Activated T-cell treated with anti-CD3 and anti-CD28 coated beads, Interleukin-2, amount 50 U/mL, for 72 hours (primary cell): ENCODE data around the gene RFNG. TPM values are rescaled to one million over a fixed set of nuclear protein-coding genes. Genes with fewer than 3 reads are reported as not detected.
A peak's percentile ranks its signal among the peaks of the same experiment; 100 is the strongest.

ENCODE experiments used
- ATAC-seq, 2 donors: fragments of 150-1000 bp; cut with Tn5 transposase; replicated peaks in 1 of 2; 2 replicates each; pipeline ENCODE4 v1.10.0; 2021; ENCODE audit warnings: moderate library complexity in 2 of 2, mild to moderate bottlenecking in 1 of 2
- DNase-seq, 2 donors: peaks; one replicate each; pipeline ENCODE4 v3.0.0; 2021 to 2022; ENCODE audit warnings: mixed read lengths in 1 of 2
- H3K27ac Mint-ChIP-seq: one replicate; pipeline ENCODE4 v1.8.0; 2022; ENCODE audit warnings: mild to moderate bottlenecking, moderate library complexity, mixed read lengths
- H3K27me3 Mint-ChIP-seq: one replicate; pipeline ENCODE4 v1.8.0; 2022; ENCODE audit warnings: low read depth, mixed read lengths
- H3K36me3 Mint-ChIP-seq, 2 donors: one replicate each; pipeline ENCODE4 v1.8.0; 2022; ENCODE audit warnings: mixed read lengths in 2 of 2, mild to moderate bottlenecking in 1 of 2; ENCODE audit not compliant: insufficient read depth in 2 of 2
- H3K4me1 Mint-ChIP-seq: one replicate; pipeline ENCODE4 v1.8.0; 2022; ENCODE audit warnings: low read depth, mixed read lengths
- H3K4me3 Mint-ChIP-seq, 2 donors: one replicate each; pipeline ENCODE4 v1.8.0; 2022; ENCODE audit warnings: mild to moderate bottlenecking in 2 of 2, mixed read lengths in 2 of 2, moderate library complexity in 2 of 2
- H3K9me3 Mint-ChIP-seq, 2 donors: one replicate each; pipeline ENCODE4 v1.8.0; 2022; ENCODE audit warnings: mixed read lengths in 2 of 2
- total RNA-seq, 2 donors: library from RNA; stranded (reverse); gene quantifications; one replicate each; pipeline ENCODE4 v1.2.3, GENCODE V29; 2022

Gene RFNG
- total RNA-seq, 2 donors from 2014 or later: 31.0 to 42.2 TPM

- Mint-ChIP-seq H3K36me3 (peaks cover 2 to 3% of the 10 kb centered on the region in 2 donors), H3K9me3 (no peaks in the 10 kb centered on the region), H3K27me3 (no peaks in the 10 kb centered on the region), H3K4me3 (no peak overlapping the region), H3K27ac (no peak overlapping the region), H3K4me1 (no peaks in the 10 kb centered on the region)
- no peak for ATAC-seq
- DNase-seq: no peak
Observed at GRCh38 chr17:82085031-82085861, 33.6 kb upstream of the RFNG start.

GRCh38 chr17:82084373-82085030 is 32.9 kb upstream of the RFNG start:
- DNase-seq: no peak
- H3K9me3 Mint-ChIP-seq: no peaks in the 10 kb centered on the region
- H3K4me1 Mint-ChIP-seq: no peaks in the 10 kb centered on the region
- no peak for ATAC-seq
- H3K4me3 Mint-ChIP-seq: no peak overlapping the region
- H3K27me3 Mint-ChIP-seq: no peaks in the 10 kb centered on the region
- H3K27ac Mint-ChIP-seq: no peak overlapping the region
- peaks cover 2 to 3% of the 10 kb centered on the region in 2 donors for H3K36me3 Mint-ChIP-seq

GRCh38 chr17:82083533-82084359 is 32.1 kb upstream of the RFNG start:
- Mint-ChIP-seq H3K4me3 (no peak overlapping the region), H3K27ac (no peak overlapping the region), H3K36me3 (peaks cover 2 to 3% of the 10 kb centered on the region in 2 donors), H3K9me3 (no peaks in the 10 kb centered on the region), H3K27me3 (no peaks in the 10 kb centered on the region), H3K4me1 (no peaks in the 10 kb centered on the region)
- no peak for ATAC-seq
- DNase-seq: no peak

- H3K36me3 Mint-ChIP-seq: peaks cover under 1 to 3% of the 10 kb centered on the region in 2 donors
- ATAC-seq (no peak), DNase-seq (no peak)
- H3K27ac Mint-ChIP-seq: no peak overlapping the region
- no peaks in the 10 kb centered on the region for H3K4me1 Mint-ChIP-seq
- H3K9me3 Mint-ChIP-seq: no peaks in the 10 kb centered on the region
- no peaks in the 10 kb centered on the region for H3K27me3 Mint-ChIP-seq
- no peak overlapping the region for H3K4me3 Mint-ChIP-seq
Observed at GRCh38 chr17:82083009-82083408, 31.4 kb upstream of the RFNG start.

GRCh38 chr17:82082456-82082855 is 30.8 kb upstream of the RFNG start:
- DNase-seq: no peak
- H3K27ac Mint-ChIP-seq: no peak overlapping the region
- H3K36me3 Mint-ChIP-seq: peaks cover 0 to 3% of the 10 kb centered on the region in 2 donors
- no peaks in the 10 kb centered on the region for H3K4me1 Mint-ChIP-seq
- ATAC-seq: no peak
- H3K9me3 Mint-ChIP-seq: no peaks in the 10 kb centered on the region
- no peaks in the 10 kb centered on the region for H3K27me3 Mint-ChIP-seq
- no peak overlapping the region for H3K4me3 Mint-ChIP-seq

- DNase-seq (no peak), ATAC-seq (no peak)
- Mint-ChIP-seq H3K27ac (no peak overlapping the region), H3K4me1 (no peaks in the 10 kb centered on the region), H3K36me3 (peaks cover 0 to 3% of the 10 kb centered on the region in 2 donors), H3K9me3 (no peaks in the 10 kb centered on the region), H3K27me3 (no peaks in the 10 kb centered on the region), H3K4me3 (no peak overlapping the region)
Observed at GRCh38 chr17:82081966-82082365, 30.4 kb upstream of the RFNG start.

GRCh38 chr17:82081546-82081945 is 29.9 kb upstream of the RFNG start:
- DNase-seq: no peak
- Mint-ChIP-seq H3K27me3 (no peaks in the 10 kb centered on the region), H3K27ac (no peak overlapping the region), H3K9me3 (no peaks in the 10 kb centered on the region), H3K4me3 (no peak overlapping the region), H3K4me1 (no peaks in the 10 kb centered on the region), H3K36me3 (peaks cover 0 to 3% of the 10 kb centered on the region in 2 donors)
- ATAC-seq: no peak

GRCh38 chr17:82080789-82081464 is 29.3 kb upstream of the RFNG start:
- Mint-ChIP-seq H3K4me1 (no peaks in the 10 kb centered on the region), H3K27ac (no peak overlapping the region), H3K36me3 (peaks cover 0 to 3% of the 10 kb centered on the region in 2 donors), H3K9me3 (no peaks in the 10 kb centered on the region), H3K4me3 (no peak overlapping the region), H3K27me3 (no peaks in the 10 kb centered on the region)
- DNase-seq (no peak), ATAC-seq (no peak)

GRCh38 chr17:82080048-82080788 is 28.6 kb upstream of the RFNG start:
- no peaks in the 10 kb centered on the region for H3K4me1 Mint-ChIP-seq
- H3K27me3 Mint-ChIP-seq: no peaks in the 10 kb centered on the region
- no peaks in the 10 kb centered on the region for H3K9me3 Mint-ChIP-seq
- peaks cover 0 to 3% of the 10 kb centered on the region in 2 donors for H3K36me3 Mint-ChIP-seq
- no peak overlapping the region for H3K4me3 Mint-ChIP-seq
- H3K27ac Mint-ChIP-seq: no peak overlapping the region
- ATAC-seq (no peak), DNase-seq (no peak)

GRCh38 chr17:82079001-82079677 is 27.5 kb upstream of the RFNG start:
- Mint-ChIP-seq H3K27me3 (no peaks in the 10 kb centered on the region), H3K27ac (no peak overlapping the region), H3K4me3 (no peak overlapping the region), H3K36me3 (peaks cover 0 to 3% of the 10 kb centered on the region in 2 donors), H3K9me3 (no peaks in the 10 kb centered on the region), H3K4me1 (no peaks in the 10 kb centered on the region)
- DNase-seq (no peak), ATAC-seq (no peak)

- Mint-ChIP-seq H3K4me1 (no peaks in the 10 kb centered on the region), H3K9me3 (no peaks in the 10 kb centered on the region), H3K27me3 (no peaks in the 10 kb centered on the region), H3K4me3 (no peak overlapping the region), H3K36me3 (peaks cover 0 to 3% of the 10 kb centered on the region in 2 donors), H3K27ac (no peak overlapping the region)
- DNase-seq (no peak), ATAC-seq (peak in 1 of 2 donors; percentile 12)
Observed at GRCh38 chr17:82078433-82078832, 26.8 kb upstream of the RFNG start.
